Central memory CD4-positive, alpha-beta T cell (primary cell): Measurements from ENCODE around the gene NDUFB3.

Experiments
- DNase-seq: peaks from one replicate; pipeline ENCODE4 v3.0.0; 2022

NDUFB3 gene

GRCh38 chr2:201130524-201131186 is 58.9 kb downstream of the NDUFB3 start:
- peak; percentile 57 for DNase-seq

- DNase-seq: no peak
Observed at GRCh38 chr2:201132518-201132917, 60.7 kb downstream of the NDUFB3 start.
